GM18870 (cell line): ENCODE data around the gene ZNF469.

ENCODE experiments used
- ATAC-seq: cut with Tn5 transposase; IDR thresholded peaks from one replicate; pipeline ENCODE4 v1.9.1; 2021; ENCODE audit warnings: moderate library complexity; ENCODE audit not compliant: unreplicated experiment

The ZNF469 gene

DNA sequence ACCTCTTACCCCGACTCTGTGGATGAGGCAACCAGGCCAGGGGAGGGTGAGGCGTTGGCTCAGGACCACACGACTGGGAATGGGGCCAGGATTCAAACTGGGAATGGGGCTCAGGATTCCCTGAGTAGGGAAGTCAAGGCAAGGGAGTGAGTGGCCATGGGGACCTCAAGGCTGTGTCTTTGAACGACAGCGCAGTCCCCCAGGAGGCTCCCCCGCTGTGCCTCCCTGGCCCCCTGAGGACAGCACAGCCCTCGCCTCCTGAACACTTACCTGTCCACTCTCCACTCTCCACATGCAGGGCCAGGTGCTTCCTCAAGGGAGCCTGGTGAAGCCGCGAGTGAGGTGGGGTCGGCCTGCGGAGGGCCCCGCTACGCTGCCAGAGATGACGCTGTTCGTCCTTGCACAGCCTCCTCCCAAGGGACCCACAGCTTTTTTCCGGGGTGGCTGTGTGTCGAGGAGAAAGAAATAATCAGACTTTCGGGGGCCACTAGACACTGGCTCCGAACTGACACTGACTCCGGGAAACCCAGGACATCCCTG is 6.9 kb downstream of the ZNF469 start:
- ATAC-seq, result no peak

DNA sequence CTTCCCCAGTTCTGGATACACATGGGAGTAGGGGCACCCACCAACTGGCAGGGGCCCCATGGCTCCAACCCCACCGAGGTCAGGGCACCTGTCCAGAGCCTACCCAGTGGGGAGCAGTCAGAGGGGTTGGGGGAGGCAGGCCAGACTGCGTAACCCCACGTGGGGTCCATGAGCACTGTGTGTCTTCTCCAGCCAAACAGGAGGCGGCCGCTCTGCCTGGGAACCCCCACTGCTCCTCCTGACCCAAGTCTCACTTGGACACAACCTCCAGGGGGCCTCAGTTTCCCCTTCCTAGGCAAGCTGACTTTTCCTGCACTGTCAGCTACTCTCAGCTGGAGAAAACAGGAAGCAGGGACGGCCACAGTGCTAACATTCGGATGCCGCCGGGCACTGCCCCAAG is 7.5 kb downstream of the ZNF469 start:
- ATAC-seq, result no peak

DNA sequence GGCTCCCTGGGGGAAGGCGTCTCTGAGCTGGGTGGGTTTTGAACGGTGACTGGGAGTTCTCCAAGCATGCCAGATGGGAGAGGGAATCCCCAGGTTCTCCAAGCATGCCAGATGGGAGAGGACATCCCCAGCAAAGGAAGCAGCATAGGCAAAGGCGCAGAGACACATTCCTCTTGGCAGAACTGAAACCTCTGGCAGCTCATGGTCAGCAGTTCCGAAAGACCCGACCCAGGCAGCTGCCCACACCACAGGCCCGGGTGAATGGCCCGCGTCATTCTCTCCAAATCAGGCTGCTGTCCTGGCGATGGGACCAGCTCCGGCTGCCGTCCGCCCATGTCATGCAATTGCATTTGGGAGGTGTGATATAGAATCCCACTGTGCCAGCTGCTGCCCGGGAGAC is 8.0 kb downstream of the ZNF469 start:
- ATAC-seq, result no peak

DNA sequence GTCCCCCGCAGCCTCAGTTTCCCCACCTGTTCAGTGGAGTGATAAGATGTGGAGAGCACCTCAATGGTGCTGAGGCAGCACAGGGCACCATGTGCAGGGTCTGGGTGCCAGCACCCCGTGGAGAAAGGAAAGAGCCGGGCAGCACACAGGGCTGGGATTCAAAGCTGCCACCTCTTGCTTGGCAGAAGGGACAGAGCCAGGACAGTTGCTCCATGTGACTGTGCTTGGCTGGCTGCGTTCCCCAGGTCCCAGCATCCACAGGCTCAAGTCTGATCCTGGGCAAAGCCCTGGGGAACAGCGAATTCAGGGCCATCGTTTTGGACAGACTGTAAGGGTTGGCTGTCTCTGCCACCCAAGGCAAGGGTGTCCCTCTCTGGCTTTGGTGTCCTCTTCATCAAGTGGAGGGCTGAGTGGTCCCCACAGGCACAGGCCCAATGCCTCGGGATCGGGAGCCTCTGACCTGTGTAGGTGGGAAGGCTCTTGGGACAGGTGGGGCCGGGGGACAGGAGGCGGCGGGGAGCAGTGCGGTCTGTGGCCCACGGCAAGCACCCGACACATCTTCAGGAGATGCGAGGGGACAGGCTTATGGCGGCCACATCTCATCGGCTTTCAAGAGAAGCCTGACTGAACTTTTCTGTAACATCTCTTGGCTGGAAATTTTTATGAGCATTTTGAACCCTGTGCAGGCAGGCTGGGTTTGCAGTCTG is 8.5 kb downstream of the ZNF469 start:
- no peak for ATAC-seq

DNA sequence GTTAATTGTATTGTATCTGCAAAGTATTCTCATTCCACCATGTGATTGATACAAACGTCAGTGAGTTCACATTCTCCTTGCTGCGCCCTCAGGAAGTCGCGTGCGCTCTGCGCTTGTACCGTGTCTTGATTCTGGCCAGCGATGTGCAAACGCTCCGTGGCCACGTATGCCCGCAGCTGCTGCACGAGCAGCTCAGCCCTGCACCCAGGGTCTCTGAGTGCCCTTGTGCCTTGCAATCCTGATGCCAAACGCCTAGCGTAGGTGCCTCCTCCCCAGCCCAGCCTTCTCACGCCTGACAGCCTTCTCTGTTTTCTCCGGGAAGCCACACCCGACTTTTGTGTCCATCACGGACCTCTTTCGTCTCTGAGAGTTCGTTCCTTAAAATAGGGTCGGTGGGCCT is 9.4 kb downstream of the ZNF469 start:
- no peak for ATAC-seq

DNA sequence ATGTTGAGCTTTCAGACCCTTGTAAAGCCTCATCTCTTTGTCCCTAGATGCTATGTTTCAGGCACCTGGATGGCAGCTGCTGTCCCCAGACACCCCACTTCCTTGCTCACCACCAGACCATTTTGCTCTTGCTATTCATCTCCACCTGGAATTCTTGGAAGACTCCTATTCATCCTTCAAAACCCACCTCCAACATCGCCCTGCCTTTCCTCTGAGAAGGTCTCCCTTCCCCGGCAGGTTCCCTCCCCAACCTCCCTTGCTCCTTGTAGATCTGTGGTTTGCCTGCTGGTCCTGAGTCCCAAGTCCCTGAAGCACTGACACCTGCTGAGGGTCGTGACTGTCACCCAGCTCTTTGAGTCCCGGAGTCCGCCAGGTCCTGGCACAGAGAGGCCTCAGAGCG is 9.9 kb downstream of the ZNF469 start:
- ATAC-seq, result no peak

DNA sequence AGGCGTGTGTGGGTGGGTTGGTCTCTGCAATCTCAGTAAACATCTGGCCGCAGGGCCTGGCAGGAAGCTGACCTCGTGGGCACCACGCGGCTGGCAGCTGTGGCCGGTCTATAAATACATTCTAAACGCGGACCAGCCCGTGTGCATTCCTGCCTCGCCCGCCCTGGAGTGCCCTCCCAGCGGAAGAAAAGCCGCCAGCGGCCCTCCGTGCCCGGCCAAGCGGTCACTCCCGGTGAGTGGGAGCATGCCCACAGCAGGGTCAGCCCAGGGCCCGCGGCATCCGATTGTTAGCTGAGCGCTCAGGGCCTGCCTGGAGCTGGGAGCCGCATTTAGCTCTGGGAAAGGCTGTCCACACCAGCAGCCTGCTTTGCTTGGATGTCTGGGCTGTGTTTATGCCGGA is 10.3 kb downstream of the ZNF469 start:
- no peak for ATAC-seq

DNA sequence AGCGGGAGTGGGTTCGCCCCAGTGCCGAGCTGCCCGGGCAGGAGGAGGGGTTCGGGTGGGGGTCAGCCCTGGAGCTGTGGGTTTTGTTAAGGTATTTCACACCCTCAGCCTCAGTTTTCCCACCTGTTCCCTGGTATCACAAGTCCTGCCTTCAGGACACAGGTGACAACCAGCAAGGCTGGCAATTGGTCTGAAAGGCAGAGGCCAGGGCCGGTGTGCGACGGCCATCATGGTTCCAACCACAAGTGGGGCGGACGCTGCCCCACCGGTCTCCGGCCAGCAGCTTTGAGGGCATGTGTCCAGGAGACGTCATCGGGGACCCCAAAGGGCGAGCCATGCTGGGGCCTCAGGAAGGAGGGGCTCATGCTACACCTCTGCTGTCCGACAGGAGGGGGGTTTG is 10.8 kb downstream of the ZNF469 start:
- ATAC-seq, result no peak

DNA sequence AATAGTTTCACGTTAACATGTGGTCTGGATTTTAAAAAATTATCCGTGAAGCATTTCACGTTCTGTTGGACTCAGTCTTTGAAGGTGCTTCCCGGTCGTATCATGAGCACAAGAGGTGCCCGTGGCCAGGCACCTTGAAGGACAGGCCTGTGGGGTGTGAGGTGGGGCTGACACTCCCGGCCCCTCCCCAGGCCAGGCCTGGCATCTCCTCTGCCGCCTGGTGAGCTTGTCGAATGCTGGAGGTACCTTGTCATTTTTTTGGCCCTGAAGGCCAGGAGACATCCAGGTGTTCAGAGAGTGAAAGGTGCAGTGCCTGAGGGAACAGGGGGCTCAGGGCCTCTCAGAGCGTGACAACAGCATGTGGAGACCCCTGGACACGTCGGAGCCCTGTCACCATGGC is 11.7 kb downstream of the ZNF469 start:
- ATAC-seq, result no peak

DNA sequence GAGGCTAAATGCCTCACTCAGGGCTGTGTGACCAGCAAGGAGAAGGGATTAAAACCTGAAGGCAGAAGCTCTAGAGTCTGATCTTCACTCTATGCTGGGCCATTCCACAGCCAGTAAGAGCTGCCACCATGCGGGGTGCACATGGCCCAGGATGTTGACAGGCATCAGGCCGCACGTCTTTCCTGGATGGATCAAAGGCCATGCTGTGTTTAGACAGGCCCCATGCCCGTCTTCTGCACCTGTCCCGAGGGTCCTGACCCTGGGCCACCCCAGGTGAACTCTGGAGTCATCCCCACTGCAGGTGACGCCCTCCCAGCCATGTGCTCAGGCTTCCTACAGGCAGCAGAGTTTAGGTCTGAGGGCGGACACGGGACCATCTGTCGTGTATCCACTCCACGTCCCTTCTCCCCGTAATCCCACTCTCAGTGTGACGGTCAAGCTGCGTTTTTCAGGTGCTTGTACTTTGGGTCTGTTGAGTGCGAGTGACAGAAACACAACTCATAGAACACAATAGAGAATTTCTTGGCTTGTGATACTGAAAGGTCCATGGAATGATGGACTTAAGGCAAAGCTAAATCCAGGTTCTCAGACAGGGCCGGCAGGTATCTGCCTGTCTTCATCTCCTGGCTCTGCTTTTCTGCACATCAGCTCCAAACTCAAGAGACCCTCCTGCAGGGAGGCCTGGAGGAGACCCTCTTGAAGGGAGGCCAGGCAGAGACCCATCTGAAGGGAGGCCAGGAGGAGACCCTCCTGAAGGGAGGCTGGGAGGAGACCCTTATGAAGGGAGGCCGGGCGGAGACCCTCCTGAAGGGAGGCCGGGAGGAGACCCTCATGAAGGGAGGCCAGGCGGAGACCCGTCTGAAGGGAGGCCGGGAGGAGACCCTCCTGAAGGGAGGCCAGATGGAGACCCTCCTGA is 13.2 kb downstream of the ZNF469 start:
- no peak for ATAC-seq

DNA sequence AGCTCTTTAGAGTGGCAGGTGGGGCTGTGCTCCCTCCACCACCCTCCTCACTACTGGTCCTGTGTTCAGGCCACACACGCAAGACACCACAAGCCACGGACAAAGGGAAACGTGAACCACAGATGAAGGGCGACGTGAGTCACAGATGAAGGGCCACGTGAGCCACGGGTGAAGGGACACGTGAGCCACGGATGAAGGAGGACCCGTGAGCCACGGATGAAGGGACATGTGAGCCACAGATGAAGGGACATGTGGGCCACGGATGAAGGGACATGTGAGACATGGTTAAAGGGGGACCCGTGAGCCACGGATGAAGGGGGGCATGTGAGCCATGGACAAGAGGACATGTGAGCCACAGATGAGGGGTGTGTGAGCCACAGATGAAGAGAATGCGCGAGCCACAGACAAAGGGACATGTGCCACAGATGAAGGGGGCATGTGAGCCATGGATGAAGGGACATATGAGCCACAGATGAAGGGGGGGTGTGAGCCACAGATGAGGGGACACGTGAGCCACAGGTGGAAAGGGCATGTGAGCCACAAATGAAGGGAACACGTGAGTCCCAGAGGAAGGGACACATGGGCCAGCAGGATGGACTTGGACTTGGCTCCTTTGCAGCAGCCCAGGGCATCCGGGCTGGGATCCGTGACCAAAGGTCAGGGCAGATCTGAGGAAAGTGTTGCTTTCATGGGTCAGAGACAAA is 15.6 kb downstream of the ZNF469 start:
- no peak for ATAC-seq

DNA sequence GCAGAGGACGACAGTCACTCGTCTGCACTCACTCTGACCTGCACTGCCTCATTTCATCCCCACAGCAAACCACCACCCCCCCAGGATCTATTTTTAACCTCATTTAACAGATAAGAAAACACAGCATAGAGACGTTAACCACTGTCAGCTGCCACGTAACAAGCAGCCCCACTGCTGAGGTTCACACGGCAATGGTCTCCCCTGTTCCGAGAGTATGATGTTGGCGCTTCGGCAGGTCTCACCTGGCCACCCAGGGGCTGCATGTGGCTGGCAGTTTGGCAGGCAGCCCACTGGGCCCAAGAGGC is 16.1 kb downstream of the ZNF469 start:
- ATAC-seq, result no peak

DNA sequence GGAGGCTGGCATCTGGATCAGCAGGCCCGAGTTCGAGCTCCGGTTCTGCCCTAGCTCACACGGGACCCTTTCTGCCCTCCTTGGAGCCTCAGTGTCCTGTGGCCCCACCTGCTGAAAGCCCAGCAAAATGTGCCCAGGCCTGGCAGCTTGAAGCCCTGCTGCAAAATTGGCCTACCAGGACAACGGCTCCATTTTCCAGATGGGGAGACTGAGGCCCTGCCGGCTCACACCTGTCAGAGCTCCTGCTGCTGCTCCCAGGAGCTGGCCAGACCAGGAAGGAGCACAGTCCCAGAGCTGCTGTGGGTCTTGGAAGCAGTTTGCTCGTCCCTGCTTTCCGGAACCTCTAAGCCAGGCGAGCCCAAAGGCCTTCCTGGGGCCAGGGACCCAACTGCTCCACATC is 17.4 kb downstream of the ZNF469 start:
- no peak for ATAC-seq

DNA sequence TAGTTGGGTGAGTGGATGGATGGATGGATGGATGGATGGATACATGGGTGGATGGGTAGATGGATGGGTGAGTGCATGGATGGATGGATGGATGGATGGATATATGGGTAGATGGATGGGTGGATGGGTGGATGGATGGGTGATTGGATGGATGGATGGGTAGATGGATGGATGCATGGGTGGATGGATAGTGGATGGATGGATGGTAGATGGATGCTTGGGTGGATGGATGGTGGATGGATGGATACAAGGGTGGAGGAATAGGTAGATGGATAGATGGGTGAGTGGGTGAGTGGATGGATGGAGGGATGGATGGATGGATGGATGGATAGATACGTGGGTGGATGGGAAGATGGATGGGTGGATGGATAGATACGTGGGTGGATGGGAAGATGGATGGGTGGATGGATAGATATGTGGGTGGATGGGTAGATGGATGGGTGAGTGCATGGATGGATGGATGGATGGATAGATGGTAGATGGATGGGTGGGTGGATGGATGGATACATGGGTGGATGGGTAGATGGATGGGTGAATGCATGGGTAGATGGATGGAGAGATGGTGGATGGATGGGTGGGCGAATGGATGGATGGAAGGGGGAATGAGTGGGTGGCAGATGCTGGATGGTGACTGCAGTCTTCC is 19.0 kb downstream of the ZNF469 start:
- ATAC-seq, result no peak

DNA sequence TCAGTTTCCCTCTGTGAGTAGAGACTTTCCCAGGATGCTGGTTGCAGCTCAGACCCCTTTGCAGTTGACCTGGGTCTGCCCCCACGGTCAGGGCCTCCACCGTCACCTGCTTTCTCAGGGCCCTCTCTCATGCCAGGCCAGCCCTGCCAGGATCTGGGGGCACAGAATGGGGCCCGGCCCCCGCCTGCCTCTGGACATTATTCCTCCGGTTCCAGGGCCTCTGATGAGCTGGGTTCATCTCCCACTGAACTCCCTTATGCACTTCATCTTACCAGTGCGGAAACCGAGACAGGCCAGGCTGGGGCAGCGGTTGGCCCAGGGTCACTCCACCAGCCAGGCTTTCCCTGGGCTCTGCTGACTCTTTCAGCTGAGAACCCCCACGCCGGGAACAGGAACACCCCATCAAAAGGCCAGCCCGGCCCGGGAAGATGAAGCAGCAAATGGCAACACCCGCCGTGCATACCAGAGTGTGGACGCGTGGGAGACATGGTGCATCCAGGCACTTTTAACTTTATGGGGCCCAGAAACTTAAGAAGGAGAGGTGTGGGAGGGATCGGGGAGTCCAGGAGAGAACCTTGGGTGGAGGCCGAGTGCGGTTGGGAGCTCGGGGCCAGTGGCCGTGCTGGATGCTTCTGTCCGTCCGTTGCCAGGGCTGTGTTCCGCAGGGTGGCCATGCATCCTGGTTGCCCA is 19.9 kb downstream of the ZNF469 start:
- no peak for ATAC-seq

DNA sequence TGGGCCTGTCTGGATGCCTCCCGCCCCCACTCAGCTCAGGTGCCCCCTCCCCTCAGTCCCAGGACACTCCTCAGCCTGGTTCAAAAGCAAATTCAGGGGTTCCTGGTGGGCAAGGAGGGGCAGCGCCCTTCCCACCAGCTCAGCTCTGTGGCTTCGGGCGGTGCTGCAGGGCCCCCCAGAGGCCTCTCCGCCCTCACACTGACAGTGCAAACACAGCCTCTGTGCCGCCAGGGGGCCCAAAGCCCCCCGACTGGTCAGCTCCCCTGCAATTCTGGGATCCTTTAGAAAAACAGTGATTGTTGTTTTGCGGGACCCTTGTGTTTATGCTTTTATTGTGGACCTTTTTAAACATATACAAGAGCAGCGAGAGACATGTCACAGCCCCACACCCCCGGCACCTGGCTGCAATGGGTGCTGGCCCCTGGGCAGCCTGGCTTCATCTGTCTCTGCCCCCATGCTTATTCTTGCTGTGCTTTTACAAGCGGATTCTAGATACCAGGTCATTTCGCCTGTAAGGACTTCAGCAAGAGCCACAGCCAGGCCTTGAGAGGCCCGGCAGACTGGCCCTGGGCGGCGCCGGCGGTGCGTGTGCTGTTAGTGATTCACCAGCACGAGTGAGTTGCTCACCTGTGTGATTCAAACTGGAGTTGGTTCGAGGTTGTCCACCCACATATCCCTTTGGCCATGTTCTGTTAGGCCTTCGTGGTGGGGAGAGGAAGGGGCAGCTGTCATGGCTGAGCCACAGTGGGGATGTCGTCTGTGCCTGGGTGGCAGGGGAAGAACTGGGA is 21.2 kb downstream of the ZNF469 start:
- ATAC-seq, result no peak

DNA sequence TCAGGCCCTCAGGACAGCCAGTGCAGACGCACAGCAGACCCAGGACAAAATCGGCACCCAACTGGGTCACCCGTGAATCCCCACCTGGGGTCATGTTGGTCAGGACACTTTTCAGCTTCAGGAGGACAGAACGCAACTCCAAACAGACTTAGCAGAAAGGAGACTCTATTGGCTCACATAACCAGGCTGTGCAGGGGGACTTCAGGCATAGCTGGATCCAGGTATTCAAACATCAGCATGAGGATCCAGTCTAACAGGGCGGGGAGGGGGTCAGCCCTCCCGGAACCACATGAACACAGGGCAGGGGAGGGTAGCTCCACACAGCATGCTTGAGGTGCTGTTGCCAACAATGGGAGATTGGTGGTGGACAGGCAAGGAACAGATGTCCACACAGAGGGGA is 22.0 kb downstream of the ZNF469 start:
- ATAC-seq, result no peak

DNA sequence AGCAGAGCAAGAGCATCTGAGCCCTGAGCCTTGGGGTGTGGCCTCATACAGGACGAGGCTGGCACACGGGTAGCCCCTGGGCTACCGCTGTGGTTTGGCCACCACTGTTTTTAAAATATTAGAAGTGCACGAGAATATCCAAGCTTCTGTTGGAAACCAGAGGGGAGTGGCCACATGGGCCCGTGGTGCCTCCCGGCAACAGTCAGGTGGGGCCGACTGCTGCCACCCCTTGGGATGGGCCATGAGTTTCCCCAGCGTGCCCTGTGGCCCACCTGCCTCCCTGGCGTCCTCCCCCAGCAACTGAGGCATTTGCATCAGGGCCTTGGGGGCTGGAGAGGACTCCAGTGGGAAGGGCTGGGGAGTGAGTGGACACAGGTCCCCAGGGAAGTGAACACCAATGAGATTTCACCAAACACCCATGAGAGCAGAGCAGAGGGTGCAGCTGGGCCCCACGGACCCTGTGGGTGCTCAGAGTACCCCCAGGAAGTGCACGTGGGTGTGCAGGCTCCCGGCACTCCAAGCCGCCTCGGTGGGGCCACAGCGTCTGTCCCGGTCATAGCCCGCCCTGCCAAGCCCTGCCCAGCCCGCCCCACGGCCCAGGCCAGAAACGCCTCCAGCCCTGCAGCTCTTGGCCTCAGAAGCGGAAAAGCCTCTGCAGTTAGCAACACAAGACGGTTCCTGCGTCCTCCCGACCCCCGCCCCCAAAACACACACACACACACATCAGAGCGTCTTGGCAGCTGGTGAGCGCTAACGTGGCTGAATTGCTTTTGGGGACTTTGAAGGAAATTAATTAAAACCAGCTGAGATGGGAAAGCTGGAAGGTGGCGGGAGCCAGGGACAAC is 22.7 kb downstream of the ZNF469 start:
- ATAC-seq, result no peak
